RWPE1 (cell line): Measurements from ENCODE around the gene TMPRSS9.

Source experiments
- CTCF ChIA-PET: fragments of 350-600 bp; sonication (Branson Sonifier 250); formaldehyde crosslinking; extraction: SDS; loops from one replicate; lab custom pipeline; 2021; lab: Yijun Ruan, JAX
- POLR2A ChIA-PET: fragments of 400-600 bp; formaldehyde crosslinking; extraction: SDS; loops from one replicate; lab custom pipeline; 2020; ENCODE audit warnings: antibody characterized with exemption; ENCODE audit not compliant: low non-redundant PET; lab: Yijun Ruan, JAX
- DNase-seq: peaks from one replicate; pipeline ENCODE4 v3.0.0; 2012; ENCODE audit warnings: low spot score
- H3K27ac ChIP-seq: fragments of 450-650 bp; 2 replicates; pipeline ENCODE4 v1.5.1; 2017
- TF ChIP-seq, protein P1 (sequence below): fragments of 450-650 bp; conservative IDR thresholded peaks from 2 replicates; pipeline ENCODE4 v1.5.1; 2017; ENCODE audit warnings: low read depth, mild to moderate bottlenecking

Gene TMPRSS9

DNA sequence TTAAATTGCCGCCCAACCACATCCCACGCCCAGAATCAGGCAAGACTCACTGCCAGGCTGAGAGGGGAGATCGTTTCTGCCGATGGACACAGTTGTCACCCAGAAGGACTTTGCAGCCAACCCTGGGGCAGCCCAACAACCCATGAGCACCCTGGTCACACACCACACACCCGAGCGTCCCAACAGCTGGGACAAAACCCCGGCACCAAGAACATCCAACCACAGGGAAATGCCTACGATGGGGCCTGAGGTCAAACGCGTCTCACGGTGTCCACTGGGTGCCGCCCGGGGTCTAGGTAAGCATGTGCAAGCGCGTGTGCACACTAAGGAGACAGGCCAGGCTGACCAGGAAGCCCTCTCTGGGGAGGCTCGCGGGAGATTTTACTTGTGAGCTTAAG lies 83.7 kb downstream of the TMPRSS9 start:
- CTCF ChIA-PET = no interaction called here
- POLR2A ChIA-PET = no interaction called here

GRCh38 chr19:2444251-2445002 lies 84.4 kb downstream of the TMPRSS9 start:
- no peak for DNase-seq
- ChIA-PET CTCF (no interaction called here), POLR2A (no interaction called here)
- TF ChIP-seq, protein P1, sequence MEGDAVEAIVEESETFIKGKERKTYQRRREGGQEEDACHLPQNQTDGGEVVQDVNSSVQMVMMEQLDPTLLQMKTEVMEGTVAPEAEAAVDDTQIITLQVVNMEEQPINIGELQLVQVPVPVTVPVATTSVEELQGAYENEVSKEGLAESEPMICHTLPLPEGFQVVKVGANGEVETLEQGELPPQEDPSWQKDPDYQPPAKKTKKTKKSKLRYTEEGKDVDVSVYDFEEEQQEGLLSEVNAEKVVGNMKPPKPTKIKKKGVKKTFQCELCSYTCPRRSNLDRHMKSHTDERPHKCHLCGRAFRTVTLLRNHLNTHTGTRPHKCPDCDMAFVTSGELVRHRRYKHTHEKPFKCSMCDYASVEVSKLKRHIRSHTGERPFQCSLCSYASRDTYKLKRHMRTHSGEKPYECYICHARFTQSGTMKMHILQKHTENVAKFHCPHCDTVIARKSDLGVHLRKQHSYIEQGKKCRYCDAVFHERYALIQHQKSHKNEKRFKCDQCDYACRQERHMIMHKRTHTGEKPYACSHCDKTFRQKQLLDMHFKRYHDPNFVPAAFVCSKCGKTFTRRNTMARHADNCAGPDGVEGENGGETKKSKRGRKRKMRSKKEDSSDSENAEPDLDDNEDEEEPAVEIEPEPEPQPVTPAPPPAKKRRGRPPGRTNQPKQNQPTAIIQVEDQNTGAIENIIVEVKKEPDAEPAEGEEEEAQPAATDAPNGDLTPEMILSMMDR = no peak
- peak overlapping the region; percentile 3; the same call in 1 of the 2 replicates for H3K27ac ChIP-seq

More for the DNA sequence above, 83.7 kb downstream of the TMPRSS9 start:
- H3K27ac ChIP-seq = peak overlapping the region; percentile 3; the same call in 1 of the 2 replicates
- DNase-seq = no peak
- TF ChIP-seq, protein P1 = no peak

DNA sequence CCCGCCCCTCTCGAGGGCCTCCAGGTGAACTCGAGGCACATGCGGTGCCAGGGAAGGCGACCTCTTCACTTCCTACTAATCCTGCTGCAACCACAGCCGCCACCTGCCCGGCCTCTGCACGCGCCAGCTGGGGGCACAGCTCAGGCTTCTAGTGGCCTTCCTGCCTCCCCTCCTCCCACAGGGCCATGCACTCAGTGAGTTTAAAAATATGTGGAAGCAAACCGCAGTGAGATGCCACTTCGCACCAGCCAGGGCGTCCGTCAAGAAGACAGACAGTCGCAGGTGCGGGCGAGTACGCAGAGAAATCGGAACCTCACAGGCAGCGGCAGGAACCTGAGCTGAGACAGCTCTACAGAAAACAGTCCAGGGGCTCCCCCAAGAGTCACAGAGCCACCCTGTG lies 86.3 kb downstream of the TMPRSS9 start:
- no peak for DNase-seq
- peak overlapping the region; percentile 7; the same call in 1 of the 2 replicates for H3K27ac ChIP-seq
- TF ChIP-seq, protein P1 = no peak
- ChIA-PET CTCF (no interaction called here), POLR2A (no interaction called here)

GRCh38 chr19:2449019-2449418 lies 89.0 kb downstream of the TMPRSS9 start:
- CTCF ChIA-PET = no interaction called here
- no peak for DNase-seq
- H3K27ac ChIP-seq = peak overlapping the region; percentile 33
- POLR2A ChIA-PET = no interaction called here
- TF ChIP-seq, protein P1 = no peak

GRCh38 chr19:2451138-2451537 lies 91.1 kb downstream of the TMPRSS9 start:
- peak overlapping the region; percentile 83 for H3K27ac ChIP-seq
- ChIA-PET POLR2A (no interaction called here), CTCF (no interaction called here)
- TF ChIP-seq, protein P1 = no peak
- DNase-seq = no peak

DNA sequence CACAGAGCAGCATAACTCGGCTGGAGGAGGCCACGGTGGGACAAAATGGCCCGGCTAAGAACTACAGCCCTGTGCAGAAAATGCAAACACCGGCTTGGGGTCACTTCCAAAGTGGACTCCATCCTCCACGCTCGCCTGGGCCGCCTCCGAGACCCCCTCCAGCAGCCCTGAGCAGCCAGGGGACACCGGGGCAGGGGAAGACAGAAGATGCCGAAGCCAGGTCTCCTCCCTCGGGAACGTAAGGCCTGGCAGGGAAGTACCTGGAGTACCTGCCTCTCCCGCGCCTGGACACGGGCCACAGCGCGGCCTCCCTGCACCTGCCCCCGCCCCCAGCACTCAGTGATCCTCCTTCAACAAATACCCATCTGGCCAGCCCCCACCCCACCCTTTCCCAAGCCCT lies 91.7 kb downstream of the TMPRSS9 start:
- DNase-seq = no peak

More for the DNA sequence above, 91.7 kb downstream of the TMPRSS9 start:
- TF ChIP-seq, protein P1 = no peak
- POLR2A ChIA-PET = no interaction called here
- CTCF ChIA-PET = no interaction called here
- peak overlapping the region; percentile 83 for H3K27ac ChIP-seq
